BJ (cell line): ENCODE data around the gene PLA2G15. TPM values are rescaled to one million over a fixed set of nuclear protein-coding genes. Genes with fewer than 3 reads are reported as not detected.
A peak's percentile ranks its signal among the peaks of the same experiment; 100 is the strongest.

ENCODE experiments used
- CTCF ChIA-PET: fragments of 350-600 bp; formaldehyde crosslinking; extraction: SDS; loops from one replicate; lab custom pipeline; 2021; ENCODE audit warnings: antibody characterized with exemption, inconsistent platforms; lab: Yijun Ruan, JAX
- POLR2A ChIA-PET: fragments of 300-600 bp; sonication (Branson Sonifier 250); formaldehyde crosslinking; extraction: SDS; loops from one replicate; lab custom pipeline; 2021; ENCODE audit warnings: antibody characterized with exemption; lab: Charles Lee
- DNase-seq: peaks from one replicate; pipeline ENCODE4 v3.0.0-alpha.2; 2011; ENCODE audit warnings: low read depth
- H3K27me3 ChIP-seq: 2 replicates; pipeline ENCODE4 v1.6.0; 2011; ENCODE audit warnings: low read length; ENCODE audit not compliant: control insufficient read depth, insufficient read depth
- H3K36me3 ChIP-seq: 2 replicates; pipeline ENCODE4 v1.5.1; 2011; ENCODE audit warnings: low read length; ENCODE audit not compliant: control insufficient read depth, insufficient read depth
- H3K4me3 ChIP-seq: 2 replicates; pipeline ENCODE4 v1.5.1; 2011; ENCODE audit warnings: low read depth, mild to moderate bottlenecking, control low read depth, low read length
- polyA plus RNA-seq: library from polyadenylated mRNA; depleted of rRNA; stranded (reverse); fragments of >200 nt; gene quantifications from 2 replicates; pipeline ENCODE4 v1.2.3, GENCODE V29; 2011
- TF ChIP-seq, protein P1 (sequence below): IDR thresholded peaks from 2 replicates; pipeline ENCODE4 v1.5.1; 2011; ENCODE audit warnings: low read depth, mild to moderate bottlenecking, control low read depth, inconsistent platforms, low read length, moderate library complexity; ENCODE audit not compliant: insufficient read depth

Gene PLA2G15
- polyA plus RNA-seq, 1 experiment = 39.2 TPM

DNA sequence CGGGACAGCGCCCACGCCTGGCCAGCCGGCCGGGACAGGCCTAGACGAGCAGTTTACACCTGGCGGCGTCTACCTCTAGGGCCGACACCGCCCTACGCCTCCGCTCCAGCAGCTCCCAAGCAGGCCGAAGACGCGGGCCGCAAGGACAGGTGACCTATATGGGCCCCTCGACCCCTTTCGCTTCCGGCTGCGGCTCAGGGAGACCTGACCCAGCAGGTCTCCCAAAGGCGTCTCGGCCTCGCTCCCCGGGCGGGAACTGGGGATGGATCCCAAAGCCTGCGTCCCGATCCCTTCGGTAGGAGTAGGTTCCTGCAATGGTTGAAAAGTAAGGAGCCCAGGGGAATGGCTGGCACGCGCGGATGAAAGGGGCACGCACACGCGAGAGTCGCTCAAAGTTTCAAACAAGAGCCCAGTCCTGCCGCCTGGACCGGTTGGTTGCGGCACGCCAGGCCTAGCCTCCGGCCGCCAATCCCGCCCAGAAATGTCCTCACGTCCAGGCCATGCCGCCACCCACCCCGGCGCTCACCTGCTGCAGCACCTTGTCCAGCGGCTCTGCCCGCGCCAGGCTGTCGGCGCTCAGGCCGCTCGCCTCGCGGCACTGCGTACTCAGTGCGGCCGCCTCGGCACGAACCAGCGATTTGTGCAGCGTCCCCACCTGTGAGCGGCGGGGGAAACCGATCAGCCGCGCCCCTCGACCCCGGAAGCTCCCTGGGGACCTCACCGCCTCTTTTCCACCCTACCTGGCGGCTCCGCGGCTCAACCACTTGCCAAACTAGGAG lies 9.9 kb upstream of the PLA2G15 start:
- no peaks in the 10 kb centered on the region for H3K27me3 ChIP-seq
- CTCF ChIA-PET = interaction anchor here (1.4 to 1.9 kb wide), 3 partner anchors 141 to 419 kb away, joined by 4 to 6 read pairs (median 5); no protein-coding TSS in a partner anchor
- POLR2A ChIA-PET = no interaction called here
- DNase-seq = no peak
- TF ChIP-seq, protein P1, sequence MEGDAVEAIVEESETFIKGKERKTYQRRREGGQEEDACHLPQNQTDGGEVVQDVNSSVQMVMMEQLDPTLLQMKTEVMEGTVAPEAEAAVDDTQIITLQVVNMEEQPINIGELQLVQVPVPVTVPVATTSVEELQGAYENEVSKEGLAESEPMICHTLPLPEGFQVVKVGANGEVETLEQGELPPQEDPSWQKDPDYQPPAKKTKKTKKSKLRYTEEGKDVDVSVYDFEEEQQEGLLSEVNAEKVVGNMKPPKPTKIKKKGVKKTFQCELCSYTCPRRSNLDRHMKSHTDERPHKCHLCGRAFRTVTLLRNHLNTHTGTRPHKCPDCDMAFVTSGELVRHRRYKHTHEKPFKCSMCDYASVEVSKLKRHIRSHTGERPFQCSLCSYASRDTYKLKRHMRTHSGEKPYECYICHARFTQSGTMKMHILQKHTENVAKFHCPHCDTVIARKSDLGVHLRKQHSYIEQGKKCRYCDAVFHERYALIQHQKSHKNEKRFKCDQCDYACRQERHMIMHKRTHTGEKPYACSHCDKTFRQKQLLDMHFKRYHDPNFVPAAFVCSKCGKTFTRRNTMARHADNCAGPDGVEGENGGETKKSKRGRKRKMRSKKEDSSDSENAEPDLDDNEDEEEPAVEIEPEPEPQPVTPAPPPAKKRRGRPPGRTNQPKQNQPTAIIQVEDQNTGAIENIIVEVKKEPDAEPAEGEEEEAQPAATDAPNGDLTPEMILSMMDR = no peak
- H3K4me3 ChIP-seq = no peak overlapping the region
- H3K36me3 ChIP-seq = peaks cover 1% of the 10 kb centered on the region; the same call in 1 of the 2 replicates

DNA sequence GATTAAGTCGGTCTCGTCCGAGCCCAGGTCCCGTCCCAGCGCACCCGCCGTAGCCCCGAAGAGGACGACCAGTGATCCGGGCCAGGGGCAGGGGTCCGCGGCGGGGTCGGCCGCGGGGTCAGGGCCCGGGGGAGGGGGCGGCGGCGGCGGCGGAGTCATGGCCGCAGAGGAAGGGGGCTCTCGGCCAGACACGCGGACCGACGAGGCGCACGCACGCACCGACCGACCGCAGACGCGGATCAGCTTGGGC lies 9.4 kb upstream of the PLA2G15 start, which contains the start of gene ESRP2:
ESRP2 (minus strand) TSS at position 241 of the 250 bp plus-strand sequence; CDS start at position 159, 82 bp downstream.
- no peaks in the 10 kb centered on the region for H3K27me3 ChIP-seq
- DNase-seq = no peak
- H3K4me3 ChIP-seq = peak within 1 kb of the TSS; percentile 56
- POLR2A ChIA-PET = no interaction called here
- H3K36me3 ChIP-seq = peaks cover 1% of the 10 kb centered on the region; the same call in 1 of the 2 replicates
- TF ChIP-seq, protein P1 = no peak
- CTCF ChIA-PET = interaction anchor here (1.5 to 1.6 kb wide), 2 partner anchors 28 to 419 kb away, joined by 4 to 5 read pairs; partner anchors contain the start of gene SLC7A6

DNA sequence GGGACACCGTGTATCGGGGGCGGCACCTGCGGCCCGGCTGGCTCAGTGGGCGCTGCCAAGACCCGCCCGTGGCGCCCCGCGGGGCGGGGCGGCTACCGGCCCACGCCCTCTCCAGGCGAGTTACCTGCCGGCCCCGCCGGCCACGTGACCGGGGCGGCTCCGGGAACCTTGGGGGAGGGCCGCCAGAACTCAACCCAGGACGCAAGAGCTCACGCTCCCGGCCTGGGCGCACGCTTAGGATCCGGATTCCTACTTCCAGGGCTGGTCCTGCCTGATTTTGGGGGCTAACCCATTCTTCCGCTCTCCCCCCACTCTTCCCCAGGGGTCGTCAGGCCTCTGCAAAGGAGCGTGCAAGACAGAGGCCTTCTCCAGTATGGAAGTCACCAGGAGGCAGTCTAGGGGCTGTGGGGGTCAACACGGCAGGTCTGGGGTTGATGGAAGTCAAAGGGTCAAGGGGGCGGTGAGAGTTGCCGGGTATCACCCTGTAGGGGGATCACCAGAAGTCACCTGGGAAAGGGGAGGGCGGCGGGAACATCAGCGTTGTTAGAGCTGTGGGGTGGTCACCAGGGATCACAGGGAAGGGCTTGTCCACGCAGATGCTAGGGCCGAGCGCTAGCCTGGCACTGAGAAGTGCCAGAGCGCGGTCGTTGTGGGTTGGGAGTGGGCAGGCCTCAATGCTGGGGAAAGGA lies 8.9 kb upstream of the PLA2G15 start:
- H3K4me3 ChIP-seq = no peak overlapping the region
- ChIA-PET CTCF (interaction anchor here (1.5 to 1.6 kb wide), 2 partner anchors 28 to 420 kb away, joined by 4 to 5 read pairs; partner anchors contain the start of gene SLC7A6), POLR2A (no interaction called here)
- H3K27me3 ChIP-seq = no peaks in the 10 kb centered on the region
- DNase-seq = no peak
- peaks cover 1% of the 10 kb centered on the region; the same call in 1 of the 2 replicates for H3K36me3 ChIP-seq
- TF ChIP-seq, protein P1 = no peak

DNA sequence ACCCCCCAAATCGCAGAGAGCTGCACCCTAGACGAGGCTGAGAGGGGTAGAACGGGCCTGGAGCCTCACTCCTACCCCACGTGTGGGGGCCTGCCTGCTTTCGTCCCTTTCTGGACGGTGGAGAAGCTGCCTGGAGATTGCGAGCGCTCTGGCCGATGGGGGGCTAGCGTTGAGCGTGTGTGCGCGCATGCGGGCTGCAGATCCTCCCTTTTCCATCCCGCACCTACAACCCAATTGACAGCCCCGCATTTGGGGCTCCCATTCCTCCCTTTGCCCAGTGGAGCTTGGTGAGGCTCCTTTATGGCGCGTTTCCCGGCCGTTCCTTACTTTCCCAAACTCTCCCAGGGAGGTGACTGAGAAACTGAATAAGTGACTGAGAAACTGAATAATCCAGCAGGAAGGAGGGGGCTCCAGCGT lies 8.3 kb upstream of the PLA2G15 start:
- TF ChIP-seq, protein P1 = no peak
- ChIA-PET CTCF (interaction anchor here (1.0 to 2.8 kb wide), 5 partner anchors 9 to 420 kb away, joined by 3 to 17 read pairs (median 4); partner anchors contain the start of gene SLC7A6), POLR2A (no interaction called here)
- no peak for DNase-seq
- Histone ChIP-seq H3K36me3 (peaks cover 1% of the 10 kb centered on the region; the same call in 1 of the 2 replicates), H3K4me3 (peak overlapping the region; percentile 56), H3K27me3 (no peaks in the 10 kb centered on the region)
